NCI-H146 treated with DMSO at 0.1 percent for 48 hours (cell line): Measurements from ENCODE around the gene FBXL20.
"Not testable (repeated sequence)": the region's sequence is repeated elsewhere in the genome, so short reads cannot be mapped to it uniquely, and the experiment has no call there.

Source experiments
- DNase-seq: peaks from one replicate; lab custom pipeline; 2025; ENCODE audit not compliant: unreplicated experiment; lab: John Stamatoyannopoulos, UW

FBXL20 gene

GRCh38 chr17:39385040-39385439 is 16.4 kb downstream of the FBXL20 start:
- DNase-seq = no peak

GRCh38 chr17:39380144-39380543 is 21.3 kb downstream of the FBXL20 start:
- no peak for DNase-seq

- no peak for DNase-seq
Measured at GRCh38 chr17:39376434-39376833, 25.0 kb downstream of the FBXL20 start.

- not testable (repeated sequence) for DNase-seq
Measured at GRCh38 chr17:39367805-39368204, 33.6 kb downstream of the FBXL20 start.

GRCh38 chr17:39365872-39366271 is 35.6 kb downstream of the FBXL20 start:
- no peak for DNase-seq

GRCh38 chr17:39365242-39365641 is 36.2 kb downstream of the FBXL20 start:
- no peak for DNase-seq

GRCh38 chr17:39364236-39365025 is 37.0 kb downstream of the FBXL20 start:
- DNase-seq = no peak

GRCh38 chr17:39361064-39361463 is 40.4 kb downstream of the FBXL20 start:
- DNase-seq = no peak

GRCh38 chr17:39360537-39360936 is 40.9 kb downstream of the FBXL20 start:
- DNase-seq = no peak

- no peak for DNase-seq
Measured at GRCh38 chr17:39359994-39360393, 41.4 kb downstream of the FBXL20 start.

- no peak for DNase-seq
Measured at GRCh38 chr17:39357986-39358385, 43.4 kb downstream of the FBXL20 start.

- DNase-seq = no peak
Measured at GRCh38 chr17:39357488-39357887, 43.9 kb downstream of the FBXL20 start.

GRCh38 chr17:39352986-39353385 is 48.4 kb downstream of the FBXL20 start:
- DNase-seq = no peak

- DNase-seq = no peak
Measured at GRCh38 chr17:39352511-39352910, 48.9 kb downstream of the FBXL20 start.

GRCh38 chr17:39351508-39351907 is 49.9 kb downstream of the FBXL20 start:
- no peak for DNase-seq

- no peak for DNase-seq
Measured at GRCh38 chr17:39349246-39349645, 52.2 kb downstream of the FBXL20 start.

- not testable (repeated sequence) for DNase-seq
Measured at GRCh38 chr17:39346863-39347262, 54.6 kb downstream of the FBXL20 start.

- DNase-seq = no peak
Measured at GRCh38 chr17:39341541-39341940, 59.9 kb downstream of the FBXL20 start.

- no peak for DNase-seq
Measured at GRCh38 chr17:39340731-39341130, 60.7 kb downstream of the FBXL20 start.

- DNase-seq = no peak
Measured at GRCh38 chr17:39339272-39339671, 62.2 kb downstream of the FBXL20 start.

- DNase-seq = not testable (repeated sequence)
Measured at GRCh38 chr17:39337649-39338048, 63.8 kb downstream of the FBXL20 start.

- no peak for DNase-seq
Measured at GRCh38 chr17:39335704-39336223, 65.7 kb downstream of the FBXL20 start.
